GM19035 (cell line): Measurements from ENCODE around the gene CARS2.
"Not testable (repeated sequence)": the region's sequence is repeated elsewhere in the genome, so short reads cannot be mapped to it uniquely, and the experiment has no call there.

Experiments used
- ATAC-seq: cut with Tn5 transposase; IDR thresholded peaks from one replicate; pipeline ENCODE4 v1.9.1; 2021; ENCODE audit not compliant: unreplicated experiment

CARS2 gene

DNA sequence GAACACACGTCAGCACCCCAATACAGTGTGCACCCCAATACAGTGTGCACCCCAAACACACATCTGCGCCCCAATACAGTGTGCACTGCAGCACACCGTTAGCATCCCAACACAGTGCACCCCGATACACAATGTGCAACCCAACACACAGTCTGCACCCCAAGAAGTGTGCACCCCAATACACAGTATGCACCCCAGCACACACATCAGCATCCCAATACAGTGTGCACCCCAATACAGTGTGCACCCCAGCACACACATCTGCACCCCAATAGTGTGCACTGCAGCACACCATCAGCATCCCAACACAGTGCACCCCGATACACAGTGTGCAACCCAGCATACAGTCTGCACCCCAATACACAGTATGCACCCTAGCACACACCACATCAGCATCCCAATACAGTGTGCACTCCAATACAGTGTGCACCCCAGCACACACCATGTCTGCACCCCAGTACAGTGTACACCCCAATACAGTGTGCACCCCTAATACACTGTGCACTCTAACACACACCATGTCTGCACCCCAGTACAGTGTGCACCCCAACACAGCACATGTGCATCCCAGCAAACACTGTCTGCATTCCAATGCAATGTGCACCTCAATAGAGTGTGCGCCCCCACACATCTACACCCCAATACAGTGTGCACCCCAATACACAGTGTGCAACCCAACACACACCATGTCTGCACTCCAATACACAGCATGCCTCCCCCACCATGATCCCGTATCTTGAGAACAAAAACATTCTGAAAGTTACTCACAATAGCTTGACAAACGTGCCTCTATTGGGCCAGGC, 855 bp upstream of the CARS2 start:
- ATAC-seq = peak; percentile 2

DNA sequence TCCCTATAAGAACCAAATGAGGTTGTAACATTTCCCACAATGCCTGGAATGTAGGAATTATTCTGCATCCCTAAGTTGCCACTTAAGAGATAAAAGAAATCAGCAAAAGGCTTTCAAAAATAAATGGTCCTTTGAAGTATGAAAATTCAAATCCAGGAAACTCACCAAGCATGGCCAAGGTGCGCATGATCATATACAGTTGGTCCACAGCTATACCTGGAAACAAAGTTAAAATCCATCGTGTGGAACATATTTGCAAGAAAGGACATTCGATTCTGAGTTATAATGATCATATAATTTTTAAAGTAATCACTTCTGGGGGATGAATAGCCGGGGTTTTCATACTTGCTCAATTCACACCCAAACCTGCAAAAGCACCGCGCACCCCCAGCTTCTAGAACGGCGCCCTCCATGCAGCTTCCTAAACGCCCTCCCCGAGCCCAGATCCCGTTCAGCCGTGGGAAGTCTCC, 525 bp downstream of the CARS2 start:
- no peak for ATAC-seq

DNA sequence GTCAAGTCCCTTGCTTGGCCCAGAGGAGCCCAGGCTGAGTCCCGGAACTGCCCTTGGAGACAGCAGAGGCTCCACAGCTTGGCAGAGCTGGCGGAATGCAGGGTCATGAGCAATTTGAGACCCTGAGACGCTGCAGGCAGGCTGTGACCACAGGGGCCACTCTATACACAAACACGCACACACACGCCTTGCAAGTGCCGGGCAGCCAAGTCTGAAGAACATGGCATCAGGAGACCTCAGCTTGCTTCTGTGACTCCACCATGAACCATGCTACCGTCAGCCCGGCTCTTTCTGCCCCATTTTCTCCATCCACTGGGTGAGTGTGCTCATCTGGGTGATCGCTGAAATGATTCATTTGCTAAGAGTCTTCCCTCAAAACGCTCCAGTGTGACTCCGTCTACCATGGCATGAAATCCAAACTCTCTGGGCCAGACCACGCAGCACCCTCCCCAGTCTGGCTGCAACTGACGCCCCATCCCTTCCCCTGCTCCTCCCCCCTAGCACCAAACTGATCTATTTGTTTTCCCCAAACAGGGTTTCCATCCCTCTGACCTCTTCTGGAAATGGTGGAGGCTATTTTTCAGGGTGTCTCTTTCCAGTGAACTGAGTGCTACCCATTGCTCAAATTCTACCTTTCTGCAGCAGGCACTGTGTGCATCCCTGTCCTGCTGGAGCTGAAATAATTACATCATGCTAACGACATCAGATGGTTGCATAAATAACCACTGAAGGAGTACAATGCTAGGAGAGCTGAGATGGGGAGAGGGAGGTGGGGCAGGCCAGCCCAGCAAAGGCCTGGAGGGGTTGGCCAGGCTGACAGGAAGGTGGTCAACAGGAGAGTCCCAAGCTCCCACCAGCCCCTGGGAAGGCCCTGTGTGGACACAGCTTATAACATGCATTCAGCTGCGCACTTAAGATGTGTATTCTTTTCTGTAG, 3.1 kb downstream of the CARS2 start:
- no peak for ATAC-seq

DNA sequence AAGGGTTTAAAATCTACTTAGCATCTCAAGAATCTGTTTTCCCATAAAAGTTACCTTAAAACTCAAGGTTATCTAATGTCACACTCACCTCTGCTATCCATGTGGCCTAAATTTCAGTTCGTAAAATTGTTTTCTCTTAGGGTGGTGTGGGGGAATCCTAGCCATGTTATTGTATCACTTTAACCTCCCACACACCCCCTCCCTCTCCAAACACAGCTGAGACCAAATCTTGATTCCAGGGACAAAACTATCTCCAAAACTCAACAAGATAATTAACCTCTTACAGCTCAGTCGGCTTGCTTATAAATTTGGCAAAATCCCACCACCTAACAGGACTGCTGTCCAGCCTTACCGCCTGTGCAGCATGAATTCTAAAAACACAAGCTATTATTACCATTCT, 3.8 kb downstream of the CARS2 start:
- no peak for ATAC-seq

DNA sequence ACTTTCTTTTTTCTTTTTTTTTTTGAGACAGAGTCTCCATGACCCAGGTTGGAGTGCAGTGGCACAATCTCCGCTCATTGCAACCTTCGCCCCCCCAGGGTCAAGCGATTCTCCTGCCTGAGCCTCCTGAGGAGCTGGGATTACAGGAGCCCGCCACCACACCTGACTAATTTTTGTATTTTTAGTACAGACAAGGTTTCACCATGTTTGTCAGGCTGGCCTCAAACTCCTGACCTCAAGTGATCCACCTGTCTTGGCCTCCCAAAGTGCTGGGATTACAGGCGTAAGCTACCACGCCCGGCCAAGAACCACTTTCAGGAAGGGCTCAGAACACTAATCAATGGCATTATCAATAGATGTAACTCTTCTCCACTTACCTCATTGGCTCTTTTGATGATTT, 4.9 kb downstream of the CARS2 start:
- ATAC-seq = not testable (repeated sequence)

DNA sequence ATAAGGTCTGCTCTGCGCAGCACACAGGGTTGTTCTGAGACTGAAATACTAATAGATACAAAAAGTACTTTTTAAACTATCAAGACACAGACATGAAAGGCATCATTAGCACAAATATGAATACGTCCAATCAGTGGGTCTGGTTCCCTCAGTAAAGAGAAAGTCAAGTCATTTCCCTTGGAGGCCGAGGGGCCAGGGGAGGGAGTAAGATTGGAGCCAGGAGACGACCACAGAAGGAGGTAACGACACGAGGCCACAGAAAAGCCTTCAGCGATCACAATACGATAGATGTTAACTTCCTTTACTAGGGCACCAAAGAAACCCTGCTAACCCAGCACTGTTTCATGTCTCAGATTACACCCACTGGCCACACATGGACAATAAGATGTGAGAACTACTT, 5.3 kb downstream of the CARS2 start:
- no peak for ATAC-seq

DNA sequence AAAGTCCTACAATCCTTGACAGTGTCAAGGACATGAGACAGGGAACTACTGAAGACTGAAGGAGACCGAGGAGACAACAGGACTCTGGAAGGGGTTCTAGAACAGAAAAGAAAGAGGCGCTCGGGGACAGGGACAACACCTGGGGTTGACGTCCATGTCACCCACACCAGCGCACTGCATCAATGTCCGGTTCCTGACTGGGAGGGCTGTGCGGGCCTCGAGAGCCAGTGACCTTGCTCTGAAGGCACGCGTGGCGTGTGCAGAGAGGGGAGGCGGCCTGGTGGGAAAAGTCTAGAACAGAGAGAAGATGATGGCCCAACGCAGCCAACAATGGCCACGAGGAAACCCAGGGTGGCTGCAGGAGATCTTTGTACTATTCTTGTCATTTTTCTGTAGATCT, 5.7 kb downstream of the CARS2 start:
- ATAC-seq = no peak

DNA sequence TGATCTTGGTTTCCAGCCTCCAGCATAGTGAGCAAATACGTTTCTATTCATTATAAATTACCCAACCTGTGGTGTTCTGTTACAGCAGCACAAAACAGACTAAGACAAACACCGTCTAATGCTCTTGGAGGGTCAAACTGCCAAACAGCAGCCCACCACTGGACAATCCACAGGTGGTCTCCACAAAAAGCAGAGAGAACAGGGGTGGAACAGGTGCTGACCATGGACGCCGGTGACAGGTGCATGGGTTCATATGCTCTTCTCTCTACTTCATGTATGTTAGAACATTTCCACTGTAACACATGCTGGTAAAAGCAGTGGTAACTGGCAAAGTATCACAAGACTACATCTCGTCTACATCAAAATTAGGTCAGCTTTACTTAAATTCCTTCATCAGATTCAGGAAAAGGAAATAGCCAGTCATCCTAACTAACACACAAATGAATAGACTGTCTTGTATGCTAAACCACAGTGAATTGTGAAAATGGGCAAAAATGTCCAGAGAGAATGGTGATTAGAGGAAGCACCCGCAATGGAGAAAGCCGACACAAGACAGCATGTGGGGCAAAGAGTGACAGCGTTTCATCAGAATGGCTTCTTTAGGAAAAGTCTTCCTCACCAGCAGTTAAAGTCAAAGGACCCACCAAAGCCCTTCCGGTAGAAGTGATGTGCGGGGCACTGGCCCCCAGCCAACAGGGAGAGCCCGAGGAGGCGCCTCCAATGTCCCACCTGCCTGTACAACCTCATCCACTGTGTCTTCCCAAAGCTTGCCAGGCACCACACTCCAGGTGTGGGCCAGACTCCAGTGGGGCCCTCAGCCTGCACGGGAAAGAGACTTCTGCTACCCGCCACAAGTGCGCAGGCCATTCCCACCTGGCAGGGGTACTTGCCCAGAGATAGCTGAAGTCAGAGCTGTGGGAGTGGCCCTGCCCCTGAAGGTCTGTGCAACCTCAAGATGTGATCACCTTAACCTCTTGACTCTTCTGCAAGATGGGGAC, 6.5 kb downstream of the CARS2 start:
- no peak for ATAC-seq

DNA sequence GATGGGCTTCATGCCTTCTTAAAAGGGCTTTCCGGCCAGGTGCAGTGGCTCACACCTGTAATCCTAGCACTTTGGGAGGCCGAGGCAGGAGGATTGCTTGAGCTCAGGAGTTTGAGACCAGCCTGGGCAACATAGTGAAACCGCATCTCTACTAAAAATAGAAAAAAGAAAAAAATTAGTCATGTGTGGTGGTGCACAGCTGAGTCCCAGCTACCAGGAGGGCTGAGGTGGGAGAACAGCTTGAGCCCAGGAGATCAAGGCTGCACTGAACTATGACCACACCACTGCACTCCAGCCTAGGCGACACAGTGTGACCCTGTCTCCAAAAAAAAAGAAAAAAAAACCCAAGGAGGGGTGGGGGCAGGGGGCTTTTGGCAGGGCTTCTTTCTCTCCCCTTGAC, 7.2 kb downstream of the CARS2 start:
- ATAC-seq = no peak

DNA sequence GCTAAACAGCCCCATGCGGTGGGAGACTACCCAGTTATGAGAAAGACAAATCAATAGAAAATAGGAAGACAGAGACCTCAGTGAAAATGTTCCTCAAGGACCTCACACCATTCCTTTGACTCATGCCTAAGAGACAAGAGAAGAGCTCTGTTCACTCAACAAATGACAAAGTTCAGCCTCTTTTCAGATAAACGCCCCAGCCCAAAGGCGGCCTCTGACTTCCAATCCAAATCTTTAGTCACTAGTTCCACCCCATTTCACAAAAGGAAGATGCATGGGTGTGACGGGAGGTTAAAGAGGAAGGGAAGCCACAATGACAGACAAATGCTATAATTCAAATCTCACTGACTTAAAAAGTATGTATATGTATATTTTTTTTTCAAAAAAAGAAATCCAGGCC, 8.1 kb downstream of the CARS2 start:
- no peak for ATAC-seq

DNA sequence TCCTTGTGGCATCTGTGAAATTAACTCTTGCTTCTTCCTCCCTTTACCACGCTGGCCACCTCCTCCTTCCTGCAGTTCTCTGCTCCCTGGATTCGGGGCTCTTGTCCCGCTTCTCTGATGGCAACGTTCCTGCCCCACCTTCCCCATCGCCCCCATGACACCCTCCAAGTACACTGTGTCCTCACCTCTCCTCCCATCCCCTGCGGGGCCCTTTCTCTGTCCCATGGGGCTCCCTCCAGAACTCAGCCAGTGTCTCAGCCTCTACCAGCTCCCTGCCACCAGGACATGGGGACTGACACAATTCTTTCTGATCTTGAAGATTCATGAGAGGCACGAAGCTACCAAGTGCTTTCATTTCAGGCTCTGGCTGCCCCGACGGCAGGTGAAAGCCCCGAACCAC, 9.1 kb downstream of the CARS2 start:
- no peak for ATAC-seq

DNA sequence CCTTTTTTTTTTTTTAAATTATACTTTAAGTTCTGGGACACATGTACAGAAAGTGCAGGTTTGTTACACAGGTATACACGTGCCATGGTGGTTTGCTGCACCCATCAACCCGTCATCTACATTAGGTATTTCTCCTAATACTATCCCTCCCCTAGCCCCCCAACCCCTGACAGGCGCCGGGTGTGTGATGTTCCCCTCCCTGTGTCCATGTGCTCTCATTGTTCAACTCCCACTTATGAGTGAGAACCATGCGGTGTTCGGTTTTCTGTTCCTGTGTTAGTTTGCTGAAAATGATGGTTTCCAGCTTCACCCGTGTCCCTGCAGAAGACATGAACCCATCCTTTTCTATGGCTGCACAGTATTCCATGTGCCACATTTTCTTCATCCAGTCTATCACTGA, 10.1 kb downstream of the CARS2 start:
- not testable (repeated sequence) for ATAC-seq

DNA sequence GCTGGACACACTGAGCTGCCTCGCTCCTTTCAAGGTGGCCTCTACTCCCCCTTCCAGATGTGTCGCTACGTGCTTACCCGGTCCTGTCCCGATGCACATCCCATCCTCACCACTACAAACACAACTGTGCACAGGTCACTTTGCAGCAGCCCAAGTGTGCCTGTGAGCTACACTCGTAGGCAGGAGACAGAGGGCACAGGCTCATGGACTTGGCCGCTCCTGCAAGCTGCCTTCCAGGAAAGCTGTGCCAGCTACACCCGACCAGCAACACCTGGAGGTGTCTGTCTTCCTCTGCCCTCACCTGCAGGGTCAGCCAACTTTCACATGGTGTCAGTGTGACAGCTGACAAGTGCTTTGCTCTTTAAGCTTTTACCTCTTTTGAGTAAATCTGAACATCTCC, 15.4 kb downstream of the CARS2 start:
- no peak for ATAC-seq

DNA sequence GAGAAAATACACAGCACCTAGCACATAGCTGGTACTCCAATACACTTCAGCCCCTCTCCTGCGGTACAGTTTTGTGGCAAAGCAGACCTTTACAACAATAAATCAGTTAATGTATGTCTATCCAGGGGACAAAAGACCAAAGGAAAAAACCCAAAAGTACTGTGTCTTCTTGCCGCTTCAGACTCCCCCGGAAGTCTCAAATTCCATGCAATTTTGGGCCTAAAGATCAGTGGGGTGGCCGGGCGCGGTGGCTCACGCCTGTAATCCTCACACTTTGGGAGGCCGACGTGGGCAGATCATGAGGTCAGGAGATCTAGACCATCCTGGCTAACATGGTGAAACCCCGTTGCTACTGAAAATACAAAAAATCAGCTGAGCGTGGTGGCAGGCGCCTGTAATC, 16.2 kb downstream of the CARS2 start:
- ATAC-seq = no peak

DNA sequence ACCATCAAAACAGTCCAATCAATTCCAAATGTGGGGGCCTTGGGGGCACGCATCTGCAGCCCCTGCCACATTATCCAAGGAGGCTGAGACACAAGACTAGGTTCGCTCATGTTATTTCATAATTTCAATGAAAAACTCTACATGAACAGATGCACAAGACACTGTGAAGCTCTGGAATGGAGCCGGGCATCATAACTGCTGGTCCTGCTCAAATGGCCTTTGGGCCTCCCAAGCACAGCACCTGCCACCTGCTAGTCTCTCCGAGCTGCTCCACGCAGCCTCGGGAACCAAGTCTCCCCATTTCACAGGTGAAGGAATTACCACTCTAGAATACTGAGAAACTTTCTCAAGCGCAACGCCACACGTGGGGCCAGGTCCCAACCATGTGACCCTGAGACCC, 16.9 kb downstream of the CARS2 start:
- no peak for ATAC-seq

DNA sequence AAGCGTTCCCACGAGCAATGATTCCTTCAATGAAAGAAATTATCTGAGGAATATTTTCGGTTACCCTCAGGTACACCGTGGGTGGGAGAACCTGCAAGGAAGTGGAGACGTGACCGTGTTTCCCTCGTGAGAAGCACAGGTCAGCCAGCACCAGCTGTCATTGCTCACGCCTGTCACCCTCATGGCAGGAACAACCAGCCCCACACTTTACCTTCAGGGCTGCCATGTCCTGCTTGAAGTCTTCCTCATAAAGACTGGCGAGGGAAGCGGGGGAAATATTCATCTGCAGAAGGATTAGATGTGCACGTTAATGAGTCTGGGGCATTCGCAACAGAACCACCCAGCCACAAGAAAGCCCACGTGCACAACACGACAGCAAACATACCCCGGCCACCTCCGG, 18.2 kb downstream of the CARS2 start:
- ATAC-seq = no peak

DNA sequence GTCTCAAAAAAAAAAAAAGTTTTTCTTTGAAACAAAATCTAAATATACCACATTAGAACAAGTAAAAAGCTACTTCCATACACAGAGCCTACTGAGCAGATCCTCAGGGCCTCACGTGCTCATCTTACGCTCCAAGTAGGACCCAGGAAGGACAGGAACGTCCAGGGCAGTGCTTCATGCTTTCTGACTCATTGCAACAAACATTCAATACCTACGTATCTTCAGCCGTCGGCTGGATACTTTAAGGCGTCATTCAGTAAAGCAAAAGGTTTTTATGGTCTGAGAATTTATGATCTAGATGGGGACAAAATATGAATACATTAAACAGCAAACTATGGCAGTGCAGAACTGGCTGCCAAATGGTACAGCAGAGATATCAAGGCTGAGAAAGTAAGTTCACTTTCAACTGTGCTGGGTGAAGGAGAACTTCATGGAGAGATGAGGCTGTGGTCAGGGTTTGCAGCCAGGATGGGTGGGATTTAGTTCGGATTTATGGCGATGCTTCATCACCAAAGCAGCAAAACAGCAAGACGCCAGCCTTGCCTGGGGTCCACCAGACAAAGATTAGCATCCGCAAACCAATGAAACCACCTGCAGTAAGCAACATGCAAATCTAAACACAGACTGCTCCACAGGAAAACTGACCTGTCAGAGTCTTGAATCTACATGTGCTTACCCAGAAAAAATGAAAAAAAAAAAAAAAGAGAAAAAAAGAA, 20.5 kb downstream of the CARS2 start:
- ATAC-seq = no peak

DNA sequence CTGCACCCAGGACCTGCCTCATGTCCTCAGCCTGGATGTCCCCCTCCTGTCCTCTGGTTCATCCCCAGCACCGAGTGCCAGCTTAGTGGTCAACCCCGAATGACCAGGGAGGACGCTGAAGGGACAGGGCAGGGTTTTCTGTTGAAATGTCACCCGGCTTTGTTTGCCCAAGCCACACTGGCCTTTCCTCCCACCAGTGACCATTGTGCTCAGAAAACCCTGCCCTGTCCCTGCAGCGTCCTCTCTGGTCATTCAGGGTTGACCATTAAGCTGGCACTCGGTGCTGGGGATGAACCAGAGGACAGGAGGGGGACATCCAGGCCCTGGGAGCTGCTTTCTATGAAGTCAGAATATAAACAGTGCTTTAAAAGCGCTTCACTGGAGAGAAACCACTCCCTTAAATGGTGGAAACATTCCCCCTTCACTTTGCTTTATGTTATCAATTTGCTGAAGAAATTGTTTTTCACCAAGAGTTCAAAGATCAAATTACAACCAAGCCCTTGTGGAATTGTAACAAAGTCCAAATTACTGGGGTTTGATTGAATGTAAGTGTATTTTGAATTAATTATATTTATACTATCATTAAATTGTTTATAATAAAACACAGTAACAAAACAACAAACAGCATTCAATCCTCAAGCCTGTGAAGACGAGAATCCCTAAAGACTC, 21.4 kb downstream of the CARS2 start:
- ATAC-seq = no peak

DNA sequence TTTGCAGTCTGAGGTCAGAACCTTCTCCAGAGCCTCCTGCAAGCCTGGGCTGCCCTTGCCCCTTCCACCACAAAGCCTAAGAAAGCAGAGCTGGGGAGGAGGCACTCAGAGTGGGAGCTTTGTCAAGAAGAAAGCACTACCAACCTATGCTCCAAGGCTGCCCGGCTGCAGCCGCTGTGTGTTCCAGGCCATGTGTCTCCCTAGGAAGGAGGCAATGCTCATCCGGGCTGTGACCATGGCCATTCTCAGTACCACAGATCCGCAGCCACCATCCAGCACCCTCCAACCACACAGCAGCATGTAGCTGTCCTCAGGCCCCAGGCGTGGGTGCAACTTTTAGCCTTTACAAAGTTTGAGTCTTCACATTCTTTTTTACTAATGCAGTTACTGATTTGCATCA, 22.0 kb downstream of the CARS2 start:
- ATAC-seq = no peak
